A172 (cell line): ENCODE results near the gene CHKA. TPM values are rescaled to one million over a fixed set of nuclear protein-coding genes. Genes with fewer than 3 reads are reported as not detected.

Experiments used
- DNase-seq: peaks from one replicate; pipeline ENCODE4 v3.0.0-alpha.2; 2015; ENCODE audit warnings: low spot score
- total RNA-seq: library from RNA; depleted of rRNA; stranded (reverse); fragments of >200 nt; shearing (Covaris generic); gene quantifications from 2 replicates; pipeline ENCODE4 v1.2.3, GENCODE V29; 2014

CHKA gene
- total RNA-seq, 1 experiment from 2014 or later: 26.9 TPM

DNA sequence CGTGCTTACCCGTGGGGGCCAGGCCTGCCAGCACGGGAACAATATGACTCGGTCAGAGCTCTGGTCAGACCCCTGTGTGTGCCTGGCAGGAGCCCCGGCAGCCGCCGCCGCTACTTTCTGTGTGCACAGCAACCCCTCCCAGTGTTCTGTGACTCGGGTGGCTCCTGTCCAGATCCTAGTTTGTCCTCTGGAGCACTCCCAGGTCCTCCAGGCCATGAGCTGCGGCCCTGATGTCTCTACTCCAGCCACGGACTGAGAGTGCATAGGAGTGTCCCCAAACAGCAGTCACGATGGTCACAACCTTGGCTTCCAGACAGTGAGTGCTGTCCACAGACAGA lies 87.5 kb downstream of the CHKA start:
- DNase-seq: no peak

DNA sequence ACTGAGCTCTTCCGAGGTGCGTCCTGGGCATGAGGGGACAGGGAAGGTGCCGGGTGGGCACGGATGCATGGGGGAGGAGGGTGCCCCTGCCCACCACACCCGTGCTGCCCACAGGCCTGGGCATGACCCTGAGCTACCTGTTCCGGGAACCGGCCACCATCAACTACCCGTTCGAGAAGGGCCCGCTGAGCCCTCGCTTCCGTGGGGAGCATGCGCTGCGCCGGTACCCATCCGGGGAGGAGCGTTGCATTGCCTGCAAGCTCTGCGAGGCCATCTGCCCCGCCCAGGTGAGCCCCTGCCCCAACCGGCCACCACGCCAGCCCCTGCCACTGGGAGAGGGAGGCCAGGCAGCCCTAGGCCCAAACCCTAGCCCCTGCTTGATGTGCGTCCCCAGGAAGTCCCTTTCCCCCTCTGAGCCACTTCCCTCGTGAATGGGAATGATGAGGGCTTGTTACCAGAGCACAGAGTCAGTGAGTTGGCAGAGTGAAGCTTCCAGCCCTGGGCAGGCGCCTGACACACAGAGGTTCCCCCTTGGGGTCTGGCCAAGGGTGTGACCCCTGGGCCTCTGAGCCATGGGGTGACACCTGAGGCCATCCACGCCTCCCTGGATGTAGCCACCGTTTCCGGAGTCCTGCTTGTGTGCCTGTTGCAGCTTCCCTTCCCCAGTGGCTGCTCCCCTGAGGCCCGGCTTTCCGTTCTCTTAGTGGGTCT lies 88.0 kb downstream of the CHKA start:
- DNase-seq: no peak

DNA sequence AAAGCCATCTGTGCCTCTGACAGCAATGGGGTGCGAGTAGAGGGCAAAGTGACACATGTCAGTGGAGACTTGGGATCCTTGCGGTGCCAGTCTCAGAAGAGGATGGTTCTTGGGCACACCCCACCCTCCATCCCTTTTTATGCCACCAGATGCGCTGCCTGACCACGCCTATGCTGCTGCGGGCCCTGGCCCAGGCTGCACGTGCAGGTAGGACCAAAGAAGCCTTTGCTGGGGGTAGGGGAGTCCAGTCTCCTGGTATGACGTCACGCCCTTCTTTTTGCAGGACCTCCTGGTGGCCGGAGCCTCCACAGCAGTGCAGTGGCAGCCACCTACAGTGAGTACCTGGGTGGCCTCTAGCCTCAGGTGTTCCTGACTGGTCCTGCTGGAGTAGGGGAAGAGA lies 89.2 kb downstream of the CHKA start:
- DNase-seq: no peak

DNA sequence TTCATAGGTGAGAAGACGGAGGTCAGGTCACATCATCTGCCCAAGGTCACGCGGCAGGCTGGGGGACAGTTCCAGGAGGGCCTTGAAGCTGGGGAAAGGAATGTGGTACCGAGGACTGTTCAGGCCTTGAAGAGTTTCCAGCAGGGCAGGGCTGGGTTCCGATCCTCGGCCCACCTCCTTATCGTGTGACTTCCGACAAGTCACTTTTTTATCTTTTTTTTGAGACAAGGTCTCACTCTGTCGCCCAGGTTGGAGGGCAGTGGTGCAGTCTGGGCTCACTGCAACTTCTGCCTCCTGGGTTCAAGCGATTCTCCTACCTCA lies 90.1 kb downstream of the CHKA start:
- DNase-seq: no peak

DNA sequence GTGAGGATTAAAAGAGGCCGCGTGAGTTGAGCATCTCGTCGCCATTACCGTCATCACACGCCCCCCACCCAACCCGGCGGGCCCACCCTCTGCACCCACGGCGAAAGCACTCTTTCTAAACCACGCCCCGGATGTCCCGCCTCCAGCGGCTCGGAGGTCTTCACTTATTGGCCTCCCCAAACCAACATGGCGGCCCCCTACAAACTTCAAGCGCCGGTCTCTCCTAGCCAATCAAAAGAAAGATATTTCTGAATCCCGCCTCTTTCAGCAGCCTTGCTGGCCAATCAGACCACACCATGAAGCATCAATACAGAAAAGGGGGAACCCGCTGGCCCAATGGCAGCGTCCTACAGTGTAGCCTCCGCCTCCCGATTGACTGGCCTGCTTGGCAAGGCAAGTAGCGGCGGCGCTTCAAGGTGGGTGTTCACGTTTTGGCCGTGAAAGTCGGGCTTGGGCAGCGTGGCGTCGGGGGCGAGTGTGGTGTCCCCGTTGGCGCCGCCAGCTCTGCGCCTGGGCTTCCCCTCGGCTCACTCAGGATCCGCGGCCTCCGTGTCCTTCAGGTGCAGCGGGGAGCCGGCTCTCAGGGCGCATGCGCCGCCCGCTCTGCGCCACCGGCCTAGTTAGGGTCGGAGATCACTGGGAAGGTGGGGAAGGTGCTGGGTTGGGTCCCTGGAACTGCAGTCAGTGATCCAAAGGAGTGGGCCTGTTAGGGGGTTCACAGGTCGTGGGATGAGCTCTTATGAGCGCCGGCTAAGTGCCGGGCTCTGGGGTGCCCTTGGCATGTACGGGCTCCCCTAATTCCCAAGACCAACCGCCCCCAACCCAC lies 90.7 kb downstream of the CHKA start, which contains the start of gene NDUFS8:
Gene NDUFS8 (plus strand): TSS at position 364 of the 826 bp plus-strand sequence. CDS start 1,471 bp downstream, outside the sequence.
- peak; percentile 99 for DNase-seq

DNA sequence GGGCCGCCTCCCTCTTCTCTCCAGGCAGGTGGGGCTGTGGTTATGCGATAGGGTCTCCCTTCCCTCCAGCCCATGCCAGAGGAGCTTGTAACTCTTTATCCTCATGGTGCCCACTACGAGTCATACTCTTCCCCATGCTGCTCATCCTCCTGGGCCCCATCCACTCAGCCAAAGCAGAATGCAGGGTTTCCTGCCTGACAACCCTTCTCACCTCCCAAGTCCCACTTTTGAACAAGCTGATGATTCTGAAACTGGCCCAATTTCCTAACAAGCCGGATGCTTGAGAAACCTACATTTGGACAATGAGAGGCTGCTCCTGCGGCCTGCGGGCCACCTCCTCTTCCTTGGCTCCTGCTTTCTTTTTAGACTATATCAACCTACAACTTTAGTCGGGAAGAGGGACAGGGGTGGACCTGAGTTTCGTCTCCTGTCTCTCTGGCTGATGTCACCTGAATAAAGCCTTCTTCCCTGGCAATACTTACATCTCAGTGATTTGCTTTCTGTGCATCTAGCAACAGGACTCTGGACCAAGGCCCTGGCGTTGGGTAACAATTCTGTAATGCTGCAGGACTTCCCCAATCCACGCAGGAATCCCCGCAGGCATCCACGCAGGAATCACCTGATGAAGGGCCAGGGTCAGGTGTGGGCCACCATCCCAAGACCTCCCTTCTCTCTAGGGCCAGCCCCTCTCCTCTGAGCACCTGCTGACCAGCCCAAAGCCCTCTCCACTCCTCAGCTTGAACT lies 92.2 kb downstream of the CHKA start:
- DNase-seq: no peak

DNA sequence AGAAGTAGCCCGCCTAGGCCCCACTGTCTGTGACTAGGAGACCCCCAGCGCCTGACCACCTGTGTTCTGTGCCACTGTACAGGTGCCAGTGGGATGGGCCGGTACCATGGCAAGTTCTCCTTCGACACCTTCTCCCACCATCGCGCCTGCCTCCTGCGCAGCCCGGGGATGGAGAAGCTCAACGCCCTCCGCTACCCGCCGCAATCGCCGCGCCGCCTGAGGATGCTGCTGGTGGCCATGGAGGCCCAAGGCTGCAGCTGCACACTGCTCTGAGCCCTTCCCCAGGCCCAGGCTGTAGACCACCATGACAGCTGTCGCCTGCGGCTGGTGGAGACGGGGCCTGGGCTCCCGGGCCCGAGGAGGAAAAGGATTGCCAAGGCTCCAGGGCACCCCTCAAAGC lies 93.5 kb downstream of the CHKA start:
- DNase-seq: no peak

DNA sequence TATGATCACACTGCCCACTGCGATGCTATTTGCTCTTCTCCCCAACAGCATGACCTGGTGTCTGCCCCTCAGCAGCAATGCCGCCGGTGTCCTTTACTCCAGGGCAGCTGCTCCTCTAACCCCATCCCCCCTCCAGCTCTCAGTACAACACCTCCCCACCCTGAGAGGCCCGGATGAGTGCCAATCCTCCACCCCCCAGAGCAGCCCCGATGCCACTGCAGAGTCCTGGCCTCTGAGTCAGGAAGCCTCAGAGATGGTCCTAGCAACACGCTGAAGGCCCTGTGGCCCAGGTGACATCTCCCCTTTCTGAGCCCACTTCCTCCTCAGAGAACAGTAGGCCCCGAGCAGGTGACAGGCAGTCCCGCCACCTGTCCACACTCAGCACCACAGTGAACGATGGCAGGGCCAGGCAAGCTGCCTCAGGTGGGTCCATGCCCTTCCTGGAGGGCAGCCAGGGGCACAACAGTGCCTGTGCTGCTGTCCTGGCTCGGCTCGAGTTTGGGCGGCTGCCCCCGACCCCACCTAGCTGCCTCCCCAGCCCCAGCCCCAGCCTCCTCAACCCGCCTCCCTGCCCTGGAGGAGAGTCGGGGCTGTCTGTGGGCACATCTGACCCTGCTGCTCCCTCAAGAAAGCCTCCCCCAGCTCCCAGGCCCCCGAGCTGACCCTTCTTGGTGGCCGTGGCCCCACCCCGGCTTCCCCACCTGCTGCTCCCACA lies 94.6 kb downstream of the CHKA start:
- DNase-seq: no peak

DNA sequence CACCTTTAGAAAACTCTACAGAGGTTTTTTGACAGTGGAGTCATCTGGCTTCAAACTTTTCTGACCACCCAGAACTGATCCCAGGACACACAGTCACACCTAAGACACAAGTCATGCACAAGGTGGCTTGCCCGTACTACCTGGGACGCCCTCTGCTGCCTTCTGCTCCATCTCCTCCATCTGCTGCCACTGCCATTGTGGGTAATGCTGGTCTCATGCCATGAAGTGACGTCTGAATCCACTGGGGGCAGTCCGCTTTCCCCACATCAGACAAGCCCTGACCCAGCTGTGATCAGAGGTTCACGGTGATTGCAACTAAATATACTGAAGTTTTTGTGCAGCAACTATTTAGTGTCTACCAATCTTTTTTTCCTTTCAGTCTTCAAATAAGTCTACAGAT lies 96.1 kb downstream of the CHKA start:
- no peak for DNase-seq

DNA sequence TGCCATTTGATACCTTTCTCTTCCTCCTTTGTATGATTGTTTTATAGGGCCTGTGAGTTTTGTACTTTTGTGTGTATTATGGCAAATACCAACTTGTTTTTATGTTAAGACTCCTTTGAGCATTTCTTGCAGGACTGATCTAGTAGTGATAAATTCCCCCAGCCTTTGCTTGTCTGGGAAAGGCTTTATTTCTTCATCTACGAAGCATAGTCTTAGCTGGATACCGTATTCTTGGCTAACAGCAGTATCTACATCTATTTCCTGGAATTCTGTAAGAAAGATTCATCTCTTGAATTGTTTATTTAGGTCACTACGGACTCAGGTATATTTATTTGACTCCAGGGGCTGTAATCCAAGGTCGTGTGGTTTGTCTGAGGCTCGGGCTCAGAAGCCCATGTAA lies 96.7 kb downstream of the CHKA start:
- DNase-seq: no peak

DNA sequence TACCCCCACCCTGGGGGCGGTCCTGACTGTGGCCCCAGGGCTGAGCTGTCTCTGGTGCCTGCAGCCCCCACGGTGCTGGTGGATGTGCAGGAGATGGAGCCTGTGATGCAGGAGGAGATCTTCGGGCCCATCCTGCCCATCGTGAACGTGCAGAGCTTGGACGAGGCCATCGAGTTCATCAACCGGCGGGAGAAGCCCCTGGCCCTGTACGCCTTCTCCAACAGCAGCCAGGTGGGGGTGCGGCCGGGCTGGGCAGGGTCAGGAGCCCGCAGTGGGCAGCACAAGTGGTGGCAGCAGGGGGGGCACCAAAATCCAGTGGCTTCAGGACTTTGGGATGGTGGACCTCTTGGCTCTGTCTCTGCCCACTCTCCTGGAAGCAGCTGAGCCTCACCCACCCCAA lies 98.7 kb downstream of the CHKA start:
- no peak for DNase-seq

DNA sequence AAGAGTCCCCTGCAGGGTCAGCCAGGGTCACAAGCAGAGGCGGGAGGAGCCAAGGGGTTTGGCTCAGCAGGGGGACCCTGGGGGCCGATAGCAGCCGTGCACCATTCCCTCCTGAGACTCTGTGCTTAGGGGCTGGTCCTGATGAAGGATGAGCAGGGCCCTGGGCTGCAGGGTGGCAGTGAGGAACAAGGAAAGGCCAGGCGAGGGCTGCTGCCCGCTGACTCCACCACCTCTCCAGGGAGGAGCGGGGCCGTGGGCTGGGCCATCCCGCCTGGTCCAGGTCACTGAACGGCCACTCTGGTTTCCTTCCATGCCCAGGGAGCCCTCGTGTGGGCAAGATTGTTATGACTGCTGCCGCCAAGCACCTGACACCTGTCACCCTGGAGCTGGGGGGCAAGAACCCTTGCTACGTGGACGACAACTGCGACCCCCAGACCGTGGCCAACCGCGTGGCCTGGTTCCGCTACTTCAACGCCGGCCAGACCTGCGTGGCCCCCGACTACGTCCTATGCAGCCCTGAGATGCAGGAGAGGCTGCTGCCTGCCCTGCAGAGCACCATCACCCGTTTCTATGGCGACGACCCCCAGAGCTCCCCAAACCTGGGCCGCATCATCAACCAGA lies 99.9 kb downstream of the CHKA start:
- no peak for DNase-seq

DNA sequence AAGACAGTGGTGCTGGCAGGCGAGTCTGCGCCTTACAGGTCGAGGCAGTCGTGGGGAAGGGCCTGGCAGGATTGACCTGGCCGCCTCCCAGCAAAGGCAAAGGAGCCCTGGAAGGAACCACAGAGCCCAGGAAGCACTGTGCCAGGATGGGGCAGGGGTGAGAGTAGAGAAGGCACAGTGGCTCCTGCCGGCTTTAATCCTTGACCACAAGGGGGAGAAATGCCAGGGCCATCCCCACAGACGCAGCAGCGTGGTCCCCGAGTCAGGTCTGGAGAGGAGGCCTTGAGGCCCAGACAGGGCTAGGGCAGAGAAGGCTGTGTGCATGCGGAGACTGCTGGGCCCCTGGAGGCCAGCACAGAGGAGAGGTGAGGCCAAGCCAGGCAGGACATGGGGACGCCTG lies 100.6 kb downstream of the CHKA start:
- DNase-seq: peak; percentile 82

DNA sequence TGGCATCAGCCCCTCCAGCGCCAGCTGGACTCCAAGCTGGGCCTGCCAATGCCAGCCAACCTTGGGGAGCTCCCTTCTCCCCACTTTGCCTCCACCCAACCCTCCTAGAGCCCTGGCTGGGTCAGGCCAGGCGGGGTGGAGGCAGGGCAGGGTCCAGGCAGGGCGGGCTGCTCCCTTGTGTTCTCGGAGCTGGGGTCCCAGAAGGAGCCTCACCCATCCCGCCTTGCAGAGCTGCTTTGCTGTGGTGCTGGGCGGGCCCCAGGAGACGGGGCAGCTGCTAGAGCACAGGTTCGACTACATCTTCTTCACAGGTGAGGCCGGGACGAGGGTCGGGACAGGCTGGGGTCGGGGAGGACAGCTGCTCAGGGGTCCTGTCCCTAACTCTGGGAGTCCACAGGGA lies 101.7 kb downstream of the CHKA start:
- DNase-seq: no peak

DNA sequence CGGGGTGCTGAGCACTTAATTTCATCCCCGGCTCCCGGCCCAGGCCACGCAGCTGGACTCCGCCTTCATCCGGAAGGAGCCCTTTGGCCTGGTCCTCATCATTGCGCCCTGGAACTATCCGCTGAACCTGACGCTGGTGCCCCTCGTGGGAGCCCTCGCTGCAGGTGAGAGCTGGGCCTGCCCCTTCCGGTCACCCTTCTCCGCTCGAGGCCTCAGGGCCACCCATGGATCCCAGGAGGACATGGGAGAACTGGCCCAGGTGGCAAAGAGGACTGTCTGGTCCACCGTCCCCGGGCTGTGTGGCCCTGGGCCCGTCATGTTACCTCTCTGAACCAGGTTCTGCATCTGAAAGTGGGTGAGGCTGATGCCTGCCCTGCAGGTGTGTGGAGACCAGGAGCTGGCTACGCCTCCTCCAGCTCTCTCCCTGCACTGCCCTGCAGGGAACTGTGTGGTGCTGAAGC lies 102.4 kb downstream of the CHKA start:
- DNase-seq: no peak

DNA sequence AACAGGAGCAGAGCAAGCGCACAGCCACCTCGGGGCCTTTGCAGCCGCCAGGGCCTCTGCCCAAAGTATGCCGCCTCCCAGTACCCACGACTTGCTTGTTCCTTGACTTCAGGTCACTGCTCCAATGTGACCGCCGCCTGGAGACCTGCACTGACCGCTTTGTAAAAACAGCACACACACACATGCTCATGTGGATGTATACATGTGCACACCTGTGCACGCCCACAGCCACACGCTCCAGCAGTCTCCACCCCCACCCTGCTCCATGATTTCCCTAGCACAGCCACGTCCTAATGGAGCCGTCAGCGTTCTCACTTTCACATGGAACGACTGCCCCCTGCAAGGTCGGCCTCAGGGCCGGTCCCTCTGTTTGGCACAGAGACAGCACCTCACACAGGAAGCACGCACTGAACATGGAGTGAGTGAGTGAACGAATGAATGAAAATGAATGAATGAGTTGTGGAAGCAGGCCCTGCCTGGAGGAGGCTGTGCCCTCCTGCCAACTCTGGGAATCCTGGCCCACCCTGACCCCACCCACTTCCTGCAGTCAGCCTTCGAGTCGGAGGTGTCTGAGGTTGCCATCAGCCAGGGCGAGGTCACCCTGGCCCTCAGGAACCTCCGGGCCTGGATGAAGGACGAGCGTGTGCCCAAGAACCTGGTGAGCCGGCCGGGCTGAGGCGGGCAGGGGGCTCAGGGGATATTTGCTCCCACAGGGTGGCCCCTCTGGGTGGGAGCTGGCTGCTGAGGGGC lies 103.0 kb downstream of the CHKA start:
- DNase-seq: no peak

DNA sequence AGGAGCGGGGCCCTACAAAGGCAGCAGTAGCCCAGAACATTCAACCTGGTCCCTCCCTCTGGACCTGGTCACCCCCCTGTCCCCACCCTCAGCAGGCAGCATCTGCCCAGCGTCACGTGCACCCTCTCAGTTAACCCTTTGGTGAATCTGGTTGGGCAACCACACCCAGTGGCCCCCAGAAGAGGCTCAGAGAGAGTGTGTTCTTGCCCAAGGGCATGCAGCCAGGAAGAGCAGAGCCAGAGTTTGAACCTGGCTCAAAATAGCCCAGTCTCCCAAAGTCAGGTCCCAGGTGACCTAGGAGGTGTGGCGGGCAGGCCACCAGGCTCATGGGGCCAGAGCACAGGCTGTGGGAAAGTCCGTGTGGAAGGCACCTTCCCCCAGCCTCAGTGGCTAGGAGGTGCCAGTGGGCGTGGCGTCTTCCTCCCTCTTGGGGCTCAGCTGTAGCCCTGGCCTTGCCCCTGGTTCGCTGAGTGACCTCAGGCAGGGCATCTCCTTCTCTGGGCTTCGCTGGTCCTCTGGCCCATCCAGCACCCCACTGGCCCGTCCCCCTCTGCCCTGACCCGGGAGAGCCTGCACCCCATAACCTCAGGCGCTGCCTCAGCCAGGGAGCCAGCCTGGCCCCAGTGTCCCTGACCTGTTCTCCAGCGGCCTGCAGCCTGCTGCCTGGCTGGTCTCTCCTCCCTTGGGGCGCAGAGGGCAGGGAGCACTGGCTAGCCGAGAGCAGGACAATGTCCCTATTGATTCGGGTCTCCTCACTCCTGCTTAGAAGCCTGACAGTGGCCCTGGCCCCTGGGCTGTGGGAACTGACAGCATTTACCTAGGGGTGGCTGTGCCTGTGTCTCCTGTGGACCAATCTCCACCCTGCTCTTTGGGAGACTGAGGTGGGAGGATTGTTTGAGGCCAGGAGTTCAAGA lies 104.0 kb downstream of the CHKA start:
- peak; percentile 50 for DNase-seq

DNA sequence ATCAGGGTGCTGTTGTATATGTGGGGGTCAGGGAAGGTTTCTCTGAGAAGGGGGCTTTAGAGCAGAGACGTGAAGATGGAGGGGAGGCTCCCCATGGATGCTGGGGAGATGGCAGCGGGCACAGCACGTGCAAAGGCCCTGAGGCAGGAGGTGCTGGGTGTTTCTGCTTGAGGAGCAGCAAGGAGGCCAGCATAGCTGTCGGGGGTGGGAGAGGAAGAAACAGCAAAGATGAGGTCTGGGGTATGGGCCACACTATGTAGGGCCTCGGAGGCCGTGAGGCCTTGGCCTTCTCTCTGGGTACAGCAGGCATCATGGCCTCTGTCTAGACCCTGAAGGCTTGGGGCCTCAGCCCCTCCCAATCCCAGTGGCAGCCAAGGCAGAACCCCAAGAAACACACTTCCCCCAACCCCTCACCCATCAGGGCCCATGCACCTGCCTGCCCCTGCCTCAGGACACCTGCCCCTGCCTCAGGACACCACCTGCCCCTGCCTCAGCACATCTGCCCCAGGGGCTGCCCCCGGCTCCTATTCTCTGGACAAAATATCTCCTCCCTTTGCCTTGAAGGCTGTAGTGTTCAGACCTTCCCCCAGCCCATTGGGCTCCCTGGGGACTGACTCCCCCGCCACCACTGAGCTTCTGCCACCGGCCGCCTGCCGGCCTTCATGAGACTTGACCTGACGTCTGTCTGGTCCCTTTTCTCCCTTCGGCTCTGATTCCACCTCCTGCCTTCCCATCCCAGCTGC lies 104.9 kb downstream of the CHKA start:
- no peak for DNase-seq

DNA sequence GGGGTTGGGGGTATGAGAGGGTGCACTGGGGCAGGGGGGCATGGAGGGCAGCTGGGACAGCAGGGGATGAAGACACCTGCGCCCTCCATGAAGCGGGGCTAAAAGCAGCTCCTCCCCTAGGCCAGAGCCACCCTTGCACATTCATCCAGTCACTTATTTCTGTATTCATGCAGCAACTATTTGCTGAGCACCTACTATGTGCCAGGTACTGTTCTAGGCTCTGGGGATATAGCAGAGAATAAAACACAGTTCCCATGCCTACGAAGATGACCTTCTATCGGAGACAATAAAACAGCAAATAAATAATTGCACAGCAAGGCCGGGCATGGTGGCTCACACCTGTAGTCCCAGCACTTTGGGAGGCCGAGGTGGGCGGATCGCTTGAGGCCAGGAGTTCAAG lies 105.7 kb downstream of the CHKA start:
- no peak for DNase-seq
